Stimulated activated CD4-positive, alpha-beta T cell treated with anti-CD3 and anti-CD28 coated beads, Interleukin-2, amount 100 ng/mL, for 24 hours (primary cell): ENCODE measurements around the gene FABP7.

ENCODE experiments used
- DNase-seq, 2 donors: peaks; one replicate each; pipeline ENCODE4 v3.0.0-alpha.2; 2020

FABP7 gene

DNA sequence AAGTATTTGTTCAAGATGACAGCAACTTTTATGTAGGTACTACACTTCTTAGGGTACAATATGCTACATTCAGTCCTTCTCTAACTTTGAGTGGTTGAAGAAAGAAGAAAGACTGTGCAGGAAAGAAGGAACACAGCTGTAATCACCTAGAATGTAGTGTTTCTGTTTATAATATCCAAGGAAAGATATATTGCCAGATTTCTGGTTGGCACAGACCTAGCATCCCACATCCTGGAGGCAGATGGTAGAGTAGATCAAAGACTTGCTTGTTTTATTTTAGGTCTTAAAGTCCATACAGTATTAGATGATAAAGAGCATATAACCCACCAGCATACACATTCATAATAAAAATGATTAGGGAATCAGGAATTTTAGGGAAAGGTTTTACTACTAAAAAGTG is 13.3 kb upstream of the FABP7 start:
- DNase-seq, result no peak

DNA sequence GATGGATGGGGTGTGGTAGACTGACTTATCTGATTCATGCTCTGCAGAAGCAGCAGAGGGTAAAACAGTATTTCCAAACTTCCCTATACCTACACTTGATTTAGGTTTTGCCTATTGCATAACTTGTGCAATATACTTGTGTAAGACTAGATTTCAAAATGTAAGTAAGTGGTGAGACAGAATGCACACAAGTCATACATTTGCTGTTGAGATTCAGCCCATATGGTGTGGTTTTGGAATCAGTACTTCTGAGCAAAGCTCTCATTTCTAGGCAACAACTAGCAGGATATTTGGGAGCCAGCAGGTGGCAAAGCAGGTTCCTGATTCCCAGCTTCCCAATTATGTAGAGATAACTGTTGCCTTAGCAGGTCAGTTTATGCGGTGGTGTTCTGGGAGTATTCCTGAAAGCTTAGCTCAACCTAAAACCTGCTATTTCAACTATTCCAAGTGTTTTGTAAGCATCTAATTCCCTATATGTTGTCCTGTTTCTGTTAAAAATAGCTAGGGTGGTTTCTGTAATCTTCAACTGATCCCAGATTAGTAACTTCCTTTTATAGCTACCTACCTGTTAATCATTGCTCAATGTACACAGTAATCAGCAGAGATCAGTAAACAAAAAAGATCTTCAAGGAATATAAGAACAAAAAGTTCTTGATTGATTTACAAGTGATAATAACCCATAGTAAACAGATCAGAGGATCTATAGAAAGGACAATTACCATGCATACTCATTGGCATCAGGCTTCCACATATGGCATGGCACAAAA is 8.5 kb upstream of the FABP7 start:
- DNase-seq, result no peak

DNA sequence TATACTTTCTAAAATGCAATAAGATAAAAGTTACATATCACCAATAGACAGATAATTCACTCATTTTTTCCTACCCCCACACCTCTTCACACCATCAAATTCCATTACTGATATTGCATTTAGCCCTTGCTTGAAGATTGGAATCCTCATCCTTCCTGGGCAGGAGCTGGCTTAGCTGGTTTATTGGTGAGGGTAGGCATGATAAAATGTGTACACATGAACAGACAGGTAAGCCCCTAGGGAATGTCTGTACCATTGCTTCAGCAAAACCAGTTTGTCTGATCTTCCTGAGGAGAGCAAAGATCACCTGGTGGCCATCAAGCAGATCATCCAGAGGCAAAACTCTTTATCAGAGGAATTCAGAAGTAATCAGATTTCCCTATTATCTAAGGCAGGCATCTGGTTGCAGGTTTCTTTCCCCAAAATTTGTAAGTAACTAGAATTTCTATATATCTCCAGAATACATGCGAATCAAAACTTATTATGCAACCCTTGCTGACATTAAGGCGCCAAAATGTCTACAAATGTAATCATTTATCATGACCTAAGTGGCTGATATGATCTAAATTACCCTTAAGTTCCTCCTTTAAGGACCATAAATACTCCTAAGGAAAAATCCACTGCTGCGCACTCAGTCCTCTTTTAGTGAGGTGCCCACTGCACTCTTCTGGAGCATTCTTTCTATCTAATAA is 6.6 kb upstream of the FABP7 start:
- no peak for DNase-seq

DNA sequence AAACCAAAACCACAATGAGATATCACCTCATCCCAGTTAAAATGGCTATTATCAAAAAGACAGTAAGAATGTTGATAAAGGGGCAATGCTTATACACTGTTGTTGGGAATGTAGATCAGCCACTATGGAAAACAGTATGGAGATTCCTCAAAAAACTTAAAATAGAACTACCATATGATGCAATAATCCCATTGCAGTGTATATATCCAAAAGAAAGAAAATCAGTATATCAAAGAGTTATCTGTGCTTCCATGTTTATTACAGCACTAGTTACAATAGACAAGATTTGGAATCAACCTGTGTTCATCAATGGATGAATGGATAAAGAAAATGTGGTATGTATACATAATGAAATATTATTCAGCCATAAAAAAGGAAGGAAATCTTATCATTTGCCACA is 3.5 kb upstream of the FABP7 start:
- no peak for DNase-seq

- DNase-seq, result no peak
Measured at GRCh38 chr6:122778302-122778701, 1.2 kb upstream of the FABP7 start.

- no peak for DNase-seq
Measured at GRCh38 chr6:122778985-122779661, 393 bp upstream of the FABP7 start.

DNA sequence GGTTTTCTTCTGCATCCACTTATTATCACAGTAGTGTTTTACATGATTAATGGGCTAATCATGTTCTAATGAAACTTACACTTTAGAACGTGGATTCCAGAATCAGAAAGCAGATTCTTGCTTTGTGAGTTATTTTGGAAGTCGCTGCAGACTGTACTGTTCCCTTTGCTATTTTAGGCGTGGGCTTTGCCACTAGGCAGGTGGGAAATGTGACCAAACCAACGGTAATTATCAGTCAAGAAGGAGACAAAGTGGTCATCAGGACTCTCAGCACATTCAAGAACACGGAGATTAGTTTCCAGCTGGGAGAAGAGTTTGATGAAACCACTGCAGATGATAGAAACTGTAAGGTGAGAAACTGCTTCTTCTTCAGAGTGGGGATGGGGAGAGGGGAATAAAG is 598 bp downstream of the FABP7 start:
- DNase-seq, result no peak

DNA sequence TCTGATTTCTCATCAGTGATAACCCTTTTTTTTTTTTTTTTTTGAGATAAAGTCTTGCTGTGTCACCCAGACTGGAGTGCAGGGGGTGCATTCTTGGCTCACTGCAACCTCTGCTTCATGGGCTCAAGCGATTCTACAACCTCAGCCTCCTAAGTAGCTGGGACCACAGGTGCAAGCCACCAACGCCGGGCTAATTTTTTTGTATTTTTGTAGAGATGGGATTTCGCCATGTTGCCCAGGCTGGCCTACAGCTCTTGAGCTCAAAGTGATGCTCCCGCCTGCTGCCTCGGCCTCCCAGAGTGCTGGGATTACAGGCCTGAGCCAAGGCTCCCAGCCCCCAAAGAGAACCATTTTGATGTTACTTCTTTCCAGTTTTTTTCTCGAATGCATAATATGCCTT is 2.2 kb downstream of the FABP7 start:
- DNase-seq, result no peak

GRCh38 chr6:122783401-122783800 is 3.9 kb downstream of the FABP7 start:
- no peak for DNase-seq

DNA sequence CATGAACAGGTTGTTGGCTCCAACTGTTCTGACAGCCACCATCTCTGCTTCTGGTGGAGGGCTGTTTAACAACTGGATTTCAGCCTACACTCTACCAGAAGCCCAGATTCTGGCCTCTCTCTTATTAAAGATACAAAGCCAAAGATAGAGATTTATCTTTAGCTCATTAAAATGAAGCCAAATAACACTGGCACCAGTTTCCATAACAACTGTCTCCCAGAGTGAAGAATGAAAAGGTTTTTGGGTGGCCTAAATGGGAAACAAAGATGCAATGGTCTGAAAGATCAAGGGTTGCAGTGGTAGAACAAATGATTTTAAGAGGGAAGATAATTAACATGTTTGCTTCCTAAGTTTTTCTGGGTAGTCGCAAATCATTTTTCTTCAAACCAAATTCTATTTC is 6.4 kb downstream of the FABP7 start:
- no peak for DNase-seq

DNA sequence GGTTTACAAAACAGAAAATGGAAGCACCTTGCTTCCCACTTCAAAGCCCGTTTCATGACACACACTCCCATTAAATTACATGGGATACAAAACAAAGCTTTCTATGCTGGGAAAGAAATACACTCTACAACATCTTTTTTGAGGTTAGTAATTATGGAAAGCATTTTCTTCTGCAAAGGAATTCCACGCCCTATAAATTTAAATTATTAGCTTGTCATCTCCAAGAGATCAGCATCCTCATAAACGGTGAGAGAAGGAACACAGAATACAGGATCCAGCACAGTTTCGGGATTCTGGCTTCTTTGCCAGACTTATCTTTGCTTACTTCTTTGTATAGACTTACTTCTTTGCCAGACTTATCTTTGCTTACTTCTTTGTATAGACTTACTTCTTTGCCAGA is 8.2 kb downstream of the FABP7 start:
- no peak for DNase-seq

DNA sequence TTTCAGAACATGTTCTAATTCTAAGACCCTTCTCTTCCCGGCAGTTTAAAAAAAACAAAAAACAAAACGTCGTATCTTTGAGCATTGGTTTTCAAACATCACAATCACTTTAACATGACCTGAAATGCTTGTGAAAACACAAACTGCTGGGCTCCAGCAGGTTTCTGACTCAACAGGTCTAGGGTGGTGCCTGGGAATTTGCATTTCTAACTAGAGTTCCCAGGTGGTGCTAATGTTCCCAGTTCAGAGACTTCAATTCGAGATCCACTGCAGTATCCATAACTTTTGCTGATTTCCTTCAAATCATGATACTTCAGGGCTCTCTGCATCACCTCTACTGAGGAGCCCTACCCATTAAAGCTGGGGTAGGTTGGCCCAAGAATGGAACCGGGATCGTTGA is 8.7 kb downstream of the FABP7 start:
- no peak for DNase-seq

DNA sequence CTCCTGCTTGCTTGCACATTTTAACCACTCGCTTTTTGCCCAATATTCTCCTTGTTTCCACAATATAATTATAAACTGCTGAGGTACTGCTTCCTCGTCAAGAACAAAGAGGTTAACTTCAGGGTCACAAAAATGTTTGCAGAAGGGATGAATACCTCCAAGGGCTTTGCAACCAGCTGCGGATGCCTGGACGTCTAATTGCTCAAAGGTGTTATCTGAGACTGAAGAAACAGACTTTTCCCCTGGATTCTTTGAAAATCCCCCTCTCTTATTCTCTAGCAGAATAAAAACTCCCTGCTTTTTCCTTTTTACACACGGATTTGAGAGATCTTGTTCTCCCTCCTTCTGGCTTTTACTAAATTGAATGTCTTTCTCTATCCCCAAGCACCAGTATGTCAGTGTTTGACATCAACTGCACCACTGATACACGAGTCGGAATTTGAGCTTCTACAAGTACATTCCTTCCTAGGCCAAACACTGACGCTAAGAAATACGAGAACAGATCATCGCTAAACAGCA is 9.2 kb downstream of the FABP7 start:
- no peak for DNase-seq

DNA sequence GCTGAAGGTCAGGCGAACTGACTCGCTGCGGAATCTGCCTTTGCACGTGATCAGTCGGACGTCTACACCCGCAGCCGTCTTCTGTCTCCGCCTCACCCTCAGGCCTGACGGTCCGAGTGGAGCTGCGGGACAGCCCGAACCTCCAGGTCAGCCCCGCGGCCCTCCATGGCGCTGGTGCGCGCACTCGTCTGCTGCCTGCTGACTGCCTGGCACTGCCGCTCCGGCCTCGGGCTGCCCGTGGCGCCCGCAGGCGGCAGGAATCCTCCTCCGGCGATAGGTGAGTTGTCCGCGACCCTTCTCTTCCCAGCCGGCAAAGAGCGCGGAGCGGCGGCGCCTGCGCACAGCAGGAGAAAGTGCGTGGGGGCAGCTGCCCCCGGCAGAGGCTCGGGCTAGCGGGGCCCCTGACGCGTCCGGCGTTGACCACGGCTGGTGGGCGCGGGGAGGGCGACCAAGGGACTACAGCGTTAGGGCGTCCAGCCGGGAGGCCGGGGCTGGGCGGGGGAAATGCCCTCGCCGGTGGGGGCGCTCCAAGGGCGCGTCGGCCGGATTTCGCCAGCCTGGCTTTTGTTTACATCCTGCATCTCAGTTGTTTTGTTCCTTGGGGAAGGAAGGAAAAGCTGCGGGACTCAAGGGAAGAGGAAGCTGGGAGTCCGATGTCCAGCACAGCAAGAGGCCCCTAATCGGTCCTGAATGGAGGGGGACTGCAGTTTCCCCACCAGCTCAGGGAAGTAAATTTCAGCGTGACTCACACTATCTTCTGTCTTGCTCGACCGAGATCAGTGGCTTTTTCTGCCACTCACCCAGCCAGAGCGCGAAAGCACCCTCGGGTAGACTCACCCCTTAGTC is 9.9 kb downstream of the FABP7 start, which contains the start of gene SMPDL3A:
SMPDL3A (plus strand) TSS at position 77 of the 846 bp plus-strand sequence; CDS start at position 166, 89 bp downstream.
- DNase-seq, result peak; percentile 17 to 32

DNA sequence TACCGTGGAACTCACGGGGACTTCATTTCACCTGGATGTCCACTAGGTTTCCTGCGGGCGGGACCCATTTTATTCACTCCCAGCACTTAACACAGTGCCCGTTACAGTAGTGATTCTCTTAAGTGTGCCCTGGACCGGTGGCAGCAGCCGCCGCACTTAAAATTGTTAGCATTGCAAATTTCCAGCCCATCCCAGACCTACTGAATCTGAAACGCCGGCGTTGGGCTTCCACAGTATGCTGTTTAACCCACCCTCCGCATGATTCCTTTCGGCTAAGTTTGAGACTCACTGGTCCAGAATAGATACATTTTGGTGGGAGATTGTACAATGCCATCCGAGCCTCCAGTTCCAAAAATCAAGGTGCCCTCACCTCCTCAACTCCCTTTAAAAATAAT is 10.5 kb downstream of the FABP7 start:
- DNase-seq, result no peak

DNA sequence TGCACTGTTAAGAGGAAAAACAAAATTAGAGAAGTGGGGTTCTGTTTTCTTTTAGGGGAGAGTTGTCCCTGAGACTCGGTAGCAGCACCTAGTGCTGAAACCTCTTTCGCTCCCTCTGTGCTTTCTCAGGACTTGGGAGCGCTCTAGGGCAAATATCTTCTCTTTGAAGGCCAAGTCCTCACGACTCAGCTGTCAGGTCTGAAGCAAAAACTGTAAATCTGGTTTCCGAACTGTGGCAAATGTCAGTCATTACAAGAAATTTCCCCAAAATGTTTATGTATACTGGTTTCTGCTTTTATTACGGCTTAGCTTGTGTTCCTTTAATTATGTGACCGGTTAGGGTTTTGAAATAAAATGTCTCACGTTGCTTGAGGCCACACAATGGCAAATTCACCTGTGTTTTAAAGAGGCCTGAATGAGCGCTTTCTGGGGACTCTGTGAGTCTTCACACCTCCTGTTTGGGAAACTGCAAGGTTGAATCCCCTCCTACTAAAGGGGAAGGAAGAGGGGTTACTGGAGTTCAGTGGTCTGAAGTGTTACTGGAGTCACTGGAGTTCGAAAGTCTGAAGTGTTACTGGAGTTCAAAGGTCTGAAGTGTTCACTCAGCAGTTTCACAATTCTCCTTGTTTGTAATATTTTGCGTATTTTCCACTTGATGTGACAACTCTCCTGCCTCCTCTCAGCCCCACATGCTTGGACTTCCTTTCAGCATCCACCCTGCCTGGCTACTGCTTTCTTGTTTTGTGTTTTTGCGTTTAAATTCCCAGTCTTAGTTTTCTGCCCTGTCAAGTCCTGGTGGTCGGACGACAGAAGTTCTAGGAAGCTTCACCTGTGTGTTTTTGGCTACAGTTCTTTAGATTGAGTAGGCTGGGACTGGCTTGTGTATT is 11.2 kb downstream of the FABP7 start:
- no peak for DNase-seq

- no peak for DNase-seq
Measured at GRCh38 chr6:122791310-122791679, 11.8 kb downstream of the FABP7 start.

GRCh38 chr6:122792766-122793165 is 13.2 kb downstream of the FABP7 start:
- no peak for DNase-seq

- no peak for DNase-seq
Measured at GRCh38 chr6:122797537-122797936, 18.0 kb downstream of the FABP7 start.

- no peak for DNase-seq
Measured at GRCh38 chr6:122798099-122798641, 18.7 kb downstream of the FABP7 start.

GRCh38 chr6:122799140-122799745 is 19.7 kb downstream of the FABP7 start:
- no peak for DNase-seq
